HG03469 (cell line): Measurements from ENCODE around the gene TPRX1.
"Not testable (repeated sequence)": the region's sequence is repeated elsewhere in the genome, so short reads cannot be mapped to it uniquely, and the experiment has no call there.

Source experiments
- ATAC-seq: cut with Tn5 transposase; IDR thresholded peaks from one replicate; pipeline ENCODE4 v1.9.1; 2021; ENCODE audit warnings: mild to moderate bottlenecking, moderate library complexity, moderate number of reproducible peaks; ENCODE audit not compliant: unreplicated experiment

The TPRX1 gene

GRCh38 chr19:47771291-47771690, 33.1 kb downstream of the TPRX1 start:
- ATAC-seq, result not testable (repeated sequence)

GRCh38 chr19:47769534-47769933, 34.8 kb downstream of the TPRX1 start:
- no peak for ATAC-seq

GRCh38 chr19:47768604-47769003, 35.7 kb downstream of the TPRX1 start:
- ATAC-seq, result no peak

- no peak for ATAC-seq
These were observed 37.0 kb downstream of the TPRX1 start for GRCh38 chr19:47767349-47767748.

GRCh38 chr19:47766670-47767069, 37.7 kb downstream of the TPRX1 start:
- no peak for ATAC-seq

GRCh38 chr19:47766359-47766620, 38.1 kb downstream of the TPRX1 start:
- no peak for ATAC-seq

GRCh38 chr19:47765523-47766358, 38.6 kb downstream of the TPRX1 start:
- ATAC-seq, result no peak

GRCh38 chr19:47764705-47765104, 39.6 kb downstream of the TPRX1 start:
- ATAC-seq, result not testable (repeated sequence)

GRCh38 chr19:47762615-47763308, 41.6 kb downstream of the TPRX1 start:
- ATAC-seq, result no peak

GRCh38 chr19:47762151-47762550, 42.2 kb downstream of the TPRX1 start:
- ATAC-seq, result no peak

GRCh38 chr19:47761566-47761965, 42.8 kb downstream of the TPRX1 start:
- ATAC-seq, result no peak

GRCh38 chr19:47760632-47760999, 43.7 kb downstream of the TPRX1 start:
- no peak for ATAC-seq

- ATAC-seq, result no peak
These were observed 45.9 kb downstream of the TPRX1 start for GRCh38 chr19:47758443-47758804.

GRCh38 chr19:47757617-47758442, 46.5 kb downstream of the TPRX1 start:
- no peak for ATAC-seq

GRCh38 chr19:47756953-47757608, 47.3 kb downstream of the TPRX1 start:
- ATAC-seq, result no peak

- ATAC-seq, result no peak
These were observed 47.8 kb downstream of the TPRX1 start for GRCh38 chr19:47756627-47756929.

- ATAC-seq, result no peak
These were observed 48.4 kb downstream of the TPRX1 start for GRCh38 chr19:47755762-47756626.

- ATAC-seq, result no peak
These were observed 49.1 kb downstream of the TPRX1 start for GRCh38 chr19:47755065-47755761.

- ATAC-seq, result no peak
These were observed 49.9 kb downstream of the TPRX1 start for GRCh38 chr19:47754206-47755064.
